Body of pancreas (tissue), 4 donors: ENCODE results near the gene PPP1R1A. TPM values are rescaled to one million over a fixed set of nuclear protein-coding genes. Genes with fewer than 3 reads are reported as not detected.

ENCODE experiments used
- ATAC-seq: fragments of 150-250 bp; one replicate; pipeline ENCODE4 v1.9.1; 2016
- DNase-seq, 4 donors: peaks; one replicate each; pipeline ENCODE4 v3.0.0-alpha.2; 2019
- H3K27ac ChIP-seq, 4 donors: fragments of 200-600 bp; sonication (generic); 1 replicate in 3 of 4; 2 replicates in 1 of 4; pipeline versions ENCODE4 v1.5.1 to v1.6.1; 2016 to 2019; ENCODE audit warnings: mild to moderate bottlenecking in 1 of 4, mixed read lengths in 1 of 4, moderate library complexity in 1 of 4
- H3K27me3 ChIP-seq, 2 donors: fragments of 200-600 bp; sonication (generic); one replicate each; pipeline ENCODE4 v1.6.0; 2016; ENCODE audit warnings: mild to moderate bottlenecking in 1 of 2
- H3K36me3 ChIP-seq, 2 donors: fragments of 200-600 bp; sonication (generic); replicated peaks in 1 of 2; 2 replicates each; pipeline ENCODE4 v1.5.1; 2016; ENCODE audit warnings: low read depth in 2 of 2; ENCODE audit not compliant: insufficient read depth in 1 of 2
- H3K4me1 ChIP-seq: fragments of 200-600 bp; sonication (generic); one replicate; pipeline ENCODE4 v1.6.0; 2016
- H3K4me3 ChIP-seq, 2 donors: fragments of 200-600 bp; sonication (generic); 1 replicate in 1 of 2; 2 replicates in 1 of 2; pipeline ENCODE4 v1.5.1; 2016 to 2019
- H3K9me3 ChIP-seq, 3 donors: fragments of 200-600 bp; sonication (generic); 1 replicate in 2 of 3; 2 replicates in 1 of 3; pipeline ENCODE4 v1.5.1; 2016
- POLR2A ChIP-seq, 3 donors: fragments of 450-650 bp; IDR thresholded peaks; one replicate each; pipeline ENCODE4 v1.6.1; 2016; ENCODE audit warnings: antibody characterized with exemption in 3 of 3, mild to moderate bottlenecking in 2 of 3
- WGBS, 2 donors: methylation state at CpG; one replicate each; pipeline ENCODE4 v1.1.5; 2017; 5-methylcytosine and 5-hydroxymethylcytosine counted together
- intact Hi-C: fragments of 100-400 bp; cut with DNase I; formaldehyde crosslinking; loops from one replicate; pipeline ENCODE4 v1.15.1; 2023
- total RNA-seq, 2 donors: library from RNA; depleted of rRNA; stranded (reverse); fragments of >200 nt; gene quantifications; one replicate each; pipeline ENCODE4 v1.1.0, GENCODE V29; 2016
- TF ChIP-seq, protein P1 (sequence below), 7 experiments: fragments of 450-650 bp in 4 of 7; fragments of 200-600 bp in 3 of 7; sonication (generic) in 3 of 7; IDR thresholded peaks; one replicate each; pipeline ENCODE4 v1.5.1; 2016 to 2019; ENCODE audit warnings: antibody characterized with exemption in 7 of 7

PPP1R1A gene
- total RNA-seq, 2 donors from 2014 or later = 3.6 to 51.4 TPM

DNA sequence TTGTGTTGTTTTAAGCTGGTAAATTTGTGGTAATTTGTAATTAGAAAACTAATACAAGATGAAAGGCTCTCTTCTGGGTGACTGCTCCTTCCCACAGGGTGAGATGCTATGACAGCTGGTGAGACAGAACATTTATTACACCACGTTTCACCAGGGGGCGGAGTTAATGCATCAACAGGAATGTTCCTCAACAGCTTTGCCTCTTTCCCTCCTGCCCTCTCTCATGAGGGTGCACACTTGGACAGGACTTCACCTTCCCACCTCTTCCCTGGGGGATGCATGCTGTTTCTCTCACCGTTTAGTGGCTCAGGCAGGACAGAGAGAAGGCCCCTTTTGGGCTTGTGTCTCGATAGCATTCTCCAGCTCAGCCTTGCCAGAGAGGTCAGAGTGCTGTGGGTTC lies 13.4 kb upstream of the PPP1R1A start:
- Histone ChIP-seq H3K27me3 (no peaks in the 10 kb centered on the region), H3K4me3 (no peak overlapping the region), H3K9me3 (no peaks in the 10 kb centered on the region), H3K36me3 (no peaks in the 10 kb centered on the region), H3K27ac (no peak overlapping the region), H3K4me1 (no peaks in the 10 kb centered on the region)
- WGBS, 2 donors = 50 to 60% methylated on average over 4 of the region's 4 CpGs
- ATAC-seq (no peak), DNase-seq (no peak)
- intact Hi-C loops = no loop called here
- TF ChIP-seq, protein P1, sequence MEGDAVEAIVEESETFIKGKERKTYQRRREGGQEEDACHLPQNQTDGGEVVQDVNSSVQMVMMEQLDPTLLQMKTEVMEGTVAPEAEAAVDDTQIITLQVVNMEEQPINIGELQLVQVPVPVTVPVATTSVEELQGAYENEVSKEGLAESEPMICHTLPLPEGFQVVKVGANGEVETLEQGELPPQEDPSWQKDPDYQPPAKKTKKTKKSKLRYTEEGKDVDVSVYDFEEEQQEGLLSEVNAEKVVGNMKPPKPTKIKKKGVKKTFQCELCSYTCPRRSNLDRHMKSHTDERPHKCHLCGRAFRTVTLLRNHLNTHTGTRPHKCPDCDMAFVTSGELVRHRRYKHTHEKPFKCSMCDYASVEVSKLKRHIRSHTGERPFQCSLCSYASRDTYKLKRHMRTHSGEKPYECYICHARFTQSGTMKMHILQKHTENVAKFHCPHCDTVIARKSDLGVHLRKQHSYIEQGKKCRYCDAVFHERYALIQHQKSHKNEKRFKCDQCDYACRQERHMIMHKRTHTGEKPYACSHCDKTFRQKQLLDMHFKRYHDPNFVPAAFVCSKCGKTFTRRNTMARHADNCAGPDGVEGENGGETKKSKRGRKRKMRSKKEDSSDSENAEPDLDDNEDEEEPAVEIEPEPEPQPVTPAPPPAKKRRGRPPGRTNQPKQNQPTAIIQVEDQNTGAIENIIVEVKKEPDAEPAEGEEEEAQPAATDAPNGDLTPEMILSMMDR (IDR thresholded peaks at IDR 0.05) = no peak
- no peak for TF ChIP-seq POLR2A (IDR thresholded peaks at IDR 0.05)

DNA sequence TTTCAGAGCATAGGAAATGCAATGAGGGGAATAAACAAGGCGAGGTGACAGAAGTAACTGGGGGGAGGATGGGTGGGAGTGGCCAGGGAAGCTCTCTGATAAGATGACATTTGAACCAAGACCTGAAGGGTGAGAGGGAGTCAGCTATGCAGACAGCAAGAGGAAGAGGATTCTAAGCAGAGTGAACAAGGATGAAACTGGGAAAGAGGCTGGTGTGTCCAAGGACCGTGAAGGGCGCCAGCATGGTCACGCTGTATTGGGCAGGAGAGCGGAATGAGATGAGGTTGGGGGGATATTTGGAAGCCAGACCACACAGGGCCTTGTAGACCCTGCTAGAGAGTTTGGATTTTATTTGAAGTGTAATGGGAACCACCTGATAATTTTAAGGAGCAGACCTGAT lies 10.5 kb upstream of the PPP1R1A start:
- no peak for TF ChIP-seq POLR2A (IDR thresholded peaks at IDR 0.05)
- TF ChIP-seq, protein P1 (IDR thresholded peaks at IDR 0.05) = no peak
- H3K4me3 ChIP-seq = no peak overlapping the region
- H3K27ac ChIP-seq = no peak overlapping the region
- ATAC-seq (no peak), DNase-seq (no peak)
- H3K4me1 ChIP-seq = peaks cover 5% of the 10 kb centered on the region
- intact Hi-C loops = no loop called here
- no peaks in the 10 kb centered on the region for H3K36me3 ChIP-seq
- WGBS, 2 donors = 84 to 86% methylated on average over 5 of the region's 5 CpGs
- H3K9me3 ChIP-seq = no peaks in the 10 kb centered on the region
- no peaks in the 10 kb centered on the region for H3K27me3 ChIP-seq

DNA sequence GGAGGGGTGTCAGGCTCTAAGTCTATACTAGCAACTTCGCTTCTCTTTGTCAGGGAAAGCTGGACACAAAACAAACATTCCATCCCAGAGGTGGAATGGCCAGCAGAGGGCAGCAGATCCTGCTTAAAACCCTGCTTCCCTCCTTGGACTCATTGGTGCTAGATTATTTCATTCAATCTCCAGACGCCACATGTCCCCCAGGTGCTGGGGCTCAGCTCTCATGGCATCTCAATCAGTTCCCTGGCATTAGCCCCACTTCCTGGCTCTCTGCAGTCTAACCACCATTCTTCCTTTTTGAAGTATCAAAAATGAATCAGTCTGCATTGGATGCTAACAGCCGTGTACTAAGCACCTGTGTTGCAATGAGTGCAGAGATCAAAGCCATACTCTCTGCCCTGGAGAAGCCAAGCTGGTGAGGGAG lies 8.1 kb upstream of the PPP1R1A start:
- TF ChIP-seq, protein P1 (IDR thresholded peaks at IDR 0.05) = peak; percentile 68 to 90 (median 74)
- no peak for TF ChIP-seq POLR2A (IDR thresholded peaks at IDR 0.05)
- Histone ChIP-seq H3K4me1 (peaks cover 5% of the 10 kb centered on the region), H3K27ac (no peak overlapping the region), H3K4me3 (no peak overlapping the region), H3K9me3 (no peaks in the 10 kb centered on the region), H3K27me3 (no peaks in the 10 kb centered on the region), H3K36me3 (no peaks in the 10 kb centered on the region)
- DNase-seq (peak; percentile 71 to 83 (median 74)), ATAC-seq (peak; percentile 77)
- WGBS, 2 donors = 8 to 14% methylated on average over 3 of the region's 3 CpGs
- intact Hi-C loops = no loop called here

DNA sequence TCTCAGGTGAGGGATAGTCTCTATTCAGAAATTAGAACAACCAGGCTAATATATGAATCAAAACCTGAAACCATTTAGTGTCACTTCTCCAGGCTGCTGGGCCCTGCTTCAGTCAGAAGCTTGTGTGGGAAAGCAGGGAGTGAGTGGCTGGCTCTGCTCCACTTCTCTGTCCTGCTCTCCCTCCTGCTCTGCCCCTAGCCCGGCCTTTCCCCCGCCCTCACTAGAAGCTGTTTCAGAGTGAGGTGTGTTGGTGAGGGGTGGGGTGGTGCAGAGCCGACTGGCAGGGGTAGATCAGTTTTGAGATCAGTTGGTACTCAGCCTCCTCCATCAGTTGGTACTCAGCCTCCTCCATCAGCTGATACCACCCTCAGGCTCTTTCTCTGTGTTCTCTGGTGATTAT lies 7.0 kb upstream of the PPP1R1A start:
- Histone ChIP-seq H3K4me3 (no peak overlapping the region), H3K27ac (no peak overlapping the region), H3K9me3 (no peaks in the 10 kb centered on the region), H3K27me3 (no peaks in the 10 kb centered on the region), H3K4me1 (peaks cover 5% of the 10 kb centered on the region), H3K36me3 (no peaks in the 10 kb centered on the region)
- 77 to 90% methylated on average over 3 of the region's 3 CpGs for WGBS, 2 donors
- ATAC-seq (no peak), DNase-seq (no peak)
- intact Hi-C loops = no loop called here
- TF ChIP-seq POLR2A (IDR thresholded peaks at IDR 0.05) = no peak
- TF ChIP-seq, protein P1 (IDR thresholded peaks at IDR 0.05) = no peak

DNA sequence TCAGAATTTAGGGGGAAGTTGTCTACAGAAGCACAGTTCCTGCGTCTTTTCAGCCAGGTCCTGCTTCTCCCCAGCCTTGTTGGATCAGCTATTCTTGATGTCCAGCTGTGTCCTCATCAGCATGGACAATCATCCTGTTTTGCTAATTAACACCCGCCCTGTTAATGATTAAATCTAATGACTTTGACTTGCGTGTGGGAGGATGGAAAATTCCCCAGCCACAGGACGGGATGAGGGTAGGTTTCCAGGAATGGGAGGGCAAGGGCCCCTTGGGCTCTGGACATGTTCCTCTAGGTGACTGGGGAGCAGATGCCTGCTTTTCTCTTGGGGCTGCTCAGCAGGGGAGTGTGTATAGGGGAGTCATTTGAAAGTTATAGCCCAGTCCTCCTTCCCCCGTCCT lies 5.3 kb upstream of the PPP1R1A start:
- DNase-seq = peak in 1 of 4 donors; percentile 20
- H3K36me3 ChIP-seq = no peaks in the 10 kb centered on the region
- no peak overlapping the region for H3K4me3 ChIP-seq
- H3K9me3 ChIP-seq = no peaks in the 10 kb centered on the region
- H3K27ac ChIP-seq = no peak overlapping the region
- ATAC-seq = no peak
- TF ChIP-seq POLR2A (IDR thresholded peaks at IDR 0.05) = no peak
- TF ChIP-seq, protein P1 (IDR thresholded peaks at IDR 0.05) = no peak
- 37 to 43% methylated on average over 5 of the region's 5 CpGs for WGBS, 2 donors
- no peaks in the 10 kb centered on the region for H3K27me3 ChIP-seq
- intact Hi-C loops = no loop called here
- peaks cover 9% of the 10 kb centered on the region for H3K4me1 ChIP-seq
